Bronchial epithelial cell (primary cell): Measurements from ENCODE around the gene GNS. TPM values are rescaled to one million over a fixed set of nuclear protein-coding genes. Genes with fewer than 3 reads are reported as not detected.

Experiments
- DNase-seq: peaks from one replicate; pipeline ENCODE4 v3.0.0-alpha.2; 2010; ENCODE audit warnings: low read depth
- FAIRE-seq: peaks from 2 replicates; lab custom pipeline; 2011; peaks lifted over from hg19 to GRCh38; lab: Jason Lieb, UNC
- H3K27me3 ChIP-seq: 2 replicates; pipeline ENCODE4 v1.5.1; 2011; ENCODE audit warnings: low read length; ENCODE audit not compliant: control insufficient read depth, insufficient read depth
- H3K36me3 ChIP-seq: 2 replicates; pipeline ENCODE4 v1.5.1; 2011; ENCODE audit warnings: low read length; ENCODE audit not compliant: control insufficient read depth, insufficient read depth
- H3K4me3 ChIP-seq: 2 replicates; pipeline ENCODE4 v1.5.1; 2011; ENCODE audit warnings: mild to moderate bottlenecking, low read depth, low read length, control low read depth
- total RNA-seq: library from RNA; depleted of rRNA; stranded (reverse); fragments of >200 nt; gene quantifications from 2 replicates; pipeline ENCODE4 v1.2.1, GENCODE V29; 2014
- TF ChIP-seq, protein P1 (sequence below): IDR thresholded peaks from 2 replicates; pipeline ENCODE4 v1.5.1; 2011; ENCODE audit warnings: mild to moderate bottlenecking, moderate library complexity, low read length, control low read depth, inconsistent platforms; ENCODE audit not compliant: insufficient read depth, severe bottlenecking

The GNS gene
- total RNA-seq, 1 donor from 2014 or later: 99.0 TPM

DNA sequence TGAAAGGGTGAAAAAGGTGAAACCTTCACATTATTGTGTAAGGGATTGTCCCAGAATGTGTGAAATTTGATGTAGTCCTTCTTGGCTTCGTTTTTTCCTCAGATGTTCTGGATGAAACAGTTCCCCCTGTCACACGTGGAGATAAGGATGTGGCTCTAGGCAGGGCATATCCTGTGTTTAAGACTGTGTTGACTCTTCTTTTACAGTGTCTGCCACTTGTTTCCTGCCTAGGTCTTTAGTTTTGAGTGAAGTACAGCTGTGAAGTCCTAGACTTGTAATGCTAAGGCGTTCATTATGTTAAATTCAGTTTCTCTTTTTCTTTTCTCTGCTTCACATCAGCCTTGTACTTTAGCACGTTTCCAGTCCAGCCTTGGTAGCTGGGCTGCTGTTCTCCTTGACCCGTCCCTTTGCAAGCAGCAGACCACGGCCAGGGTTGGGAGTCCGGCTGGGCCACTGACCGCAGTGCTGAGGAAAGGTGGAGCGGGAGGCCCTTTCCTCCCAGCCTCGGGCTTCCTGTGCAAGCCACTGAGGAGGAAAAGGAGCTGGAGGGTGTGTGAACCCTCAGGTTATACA lies 89.8 kb downstream of the GNS start:
- FAIRE-seq (no peak), DNase-seq (peak; percentile 15)
- TF ChIP-seq, protein P1, sequence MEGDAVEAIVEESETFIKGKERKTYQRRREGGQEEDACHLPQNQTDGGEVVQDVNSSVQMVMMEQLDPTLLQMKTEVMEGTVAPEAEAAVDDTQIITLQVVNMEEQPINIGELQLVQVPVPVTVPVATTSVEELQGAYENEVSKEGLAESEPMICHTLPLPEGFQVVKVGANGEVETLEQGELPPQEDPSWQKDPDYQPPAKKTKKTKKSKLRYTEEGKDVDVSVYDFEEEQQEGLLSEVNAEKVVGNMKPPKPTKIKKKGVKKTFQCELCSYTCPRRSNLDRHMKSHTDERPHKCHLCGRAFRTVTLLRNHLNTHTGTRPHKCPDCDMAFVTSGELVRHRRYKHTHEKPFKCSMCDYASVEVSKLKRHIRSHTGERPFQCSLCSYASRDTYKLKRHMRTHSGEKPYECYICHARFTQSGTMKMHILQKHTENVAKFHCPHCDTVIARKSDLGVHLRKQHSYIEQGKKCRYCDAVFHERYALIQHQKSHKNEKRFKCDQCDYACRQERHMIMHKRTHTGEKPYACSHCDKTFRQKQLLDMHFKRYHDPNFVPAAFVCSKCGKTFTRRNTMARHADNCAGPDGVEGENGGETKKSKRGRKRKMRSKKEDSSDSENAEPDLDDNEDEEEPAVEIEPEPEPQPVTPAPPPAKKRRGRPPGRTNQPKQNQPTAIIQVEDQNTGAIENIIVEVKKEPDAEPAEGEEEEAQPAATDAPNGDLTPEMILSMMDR: no peak
- no peaks in the 10 kb centered on the region for H3K27me3 ChIP-seq
- no peaks in the 10 kb centered on the region for H3K36me3 ChIP-seq
- no peak overlapping the region for H3K4me3 ChIP-seq

DNA sequence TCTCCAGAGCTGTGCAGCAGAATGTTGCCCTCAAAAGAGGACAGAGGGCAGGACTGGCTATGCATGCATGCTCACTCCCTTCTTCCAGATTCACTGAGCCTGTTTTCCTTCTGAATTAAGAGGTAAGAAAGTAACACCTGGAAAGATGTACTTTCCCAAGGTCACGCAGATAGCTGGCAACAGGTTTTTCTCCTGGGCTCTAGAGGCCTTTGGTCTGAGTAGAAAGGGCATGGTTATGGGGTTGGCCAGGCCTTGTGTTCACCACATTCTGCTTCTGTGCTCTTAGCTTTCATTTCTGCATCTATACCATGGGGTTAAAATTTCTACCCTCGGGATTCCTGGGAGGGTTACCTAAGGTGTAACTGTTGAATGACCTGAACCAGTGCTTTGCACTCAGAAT lies 91.4 kb downstream of the GNS start:
- no peak for FAIRE-seq

DNA sequence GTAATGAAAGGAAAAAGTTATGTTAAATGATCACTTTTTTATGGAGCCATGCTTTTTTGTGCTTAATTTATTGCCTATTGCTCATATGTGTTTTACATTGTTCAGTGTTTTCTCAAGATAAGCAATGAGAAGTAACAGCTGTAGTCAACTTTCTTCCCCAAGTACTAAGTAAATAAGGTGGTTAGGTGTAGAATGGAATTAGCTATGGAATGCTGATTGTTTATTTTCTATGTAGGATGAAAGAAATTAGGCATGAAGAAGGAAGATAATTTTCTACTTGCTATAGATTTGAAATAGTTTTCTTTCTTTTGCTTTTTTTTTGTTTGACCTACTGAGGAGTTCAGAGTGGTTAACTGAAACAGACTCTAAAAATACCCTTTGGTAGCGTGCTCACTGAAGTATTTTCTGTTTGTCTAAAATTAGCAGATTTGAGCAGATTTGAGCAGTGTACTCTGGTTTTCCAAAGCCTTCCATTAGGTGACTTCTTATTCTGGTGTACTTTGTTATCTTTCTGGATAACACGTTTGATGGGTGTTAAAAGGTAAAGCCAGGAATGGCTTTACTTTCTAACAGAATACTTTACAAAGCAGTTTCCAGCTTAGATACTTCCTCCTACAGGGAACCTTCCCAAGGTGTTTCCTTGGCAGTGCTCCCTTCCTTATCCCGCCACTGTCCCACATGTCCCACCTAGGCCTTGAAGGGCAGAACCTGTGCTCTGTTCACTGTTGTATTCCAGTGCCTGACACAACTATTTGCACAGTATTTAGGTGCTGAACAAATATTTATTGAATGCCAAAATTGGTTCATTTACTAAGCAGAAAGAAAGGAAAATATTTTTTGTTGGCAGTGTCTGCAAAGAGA lies 92.9 kb downstream of the GNS start:
- Histone ChIP-seq H3K27me3 (no peaks in the 10 kb centered on the region), H3K4me3 (no peak overlapping the region), H3K36me3 (no peaks in the 10 kb centered on the region)
- TF ChIP-seq, protein P1: no peak
- no peak for FAIRE-seq
- peak; percentile 15 for DNase-seq

More for the DNA sequence above, 91.4 kb downstream of the GNS start:
- Histone ChIP-seq H3K4me3 (no peak overlapping the region), H3K27me3 (no peaks in the 10 kb centered on the region), H3K36me3 (no peaks in the 10 kb centered on the region)
- DNase-seq: no peak
- TF ChIP-seq, protein P1: no peak

DNA sequence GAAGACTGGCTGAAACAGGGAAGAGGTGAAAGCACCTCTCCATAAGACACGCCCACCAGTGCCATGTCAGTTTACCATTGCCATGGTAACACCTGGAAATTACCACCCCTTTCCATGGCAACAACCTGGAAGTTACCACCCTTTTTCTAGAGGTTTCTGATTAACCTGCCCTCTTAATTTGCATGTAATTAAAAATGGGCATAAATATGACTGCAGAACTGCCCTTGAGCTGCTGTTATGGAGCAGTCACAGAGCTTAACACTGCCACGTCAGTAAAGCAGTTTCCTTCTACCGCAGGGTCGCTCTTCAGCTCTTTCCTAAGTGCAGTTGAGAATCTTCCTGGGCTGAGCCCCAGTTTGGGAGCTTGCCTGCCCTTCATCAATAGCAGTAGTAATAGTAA lies 93.7 kb downstream of the GNS start:
- DNase-seq: peak; percentile 34
- Histone ChIP-seq H3K27me3 (no peaks in the 10 kb centered on the region), H3K36me3 (no peaks in the 10 kb centered on the region), H3K4me3 (no peak overlapping the region)
- TF ChIP-seq, protein P1: no peak
- no peak for FAIRE-seq

Other genes with a start within 250 kb of the GNS start
- gene RASSF3, start 148.9 kb downstream of the GNS start, total RNA-seq: 8.7 and 9.7 TPM in 2 replicates
- gene TBC1D30, start 65.2 kb upstream of the GNS start, total RNA-seq: 2.6 and 4.2 TPM in 2 replicates